Liver (tissue), 9 donors: Measurements from ENCODE around the gene EPB41L4B. TPM values are rescaled to one million over a fixed set of nuclear protein-coding genes. Genes with fewer than 3 reads are reported as not detected.

Experiments used
- DNase-seq: peaks from one replicate; pipeline ENCODE4 v3.0.0-alpha.2; 2017; ENCODE audit warnings: low spot score
- H3K27ac ChIP-seq, 2 donors: one replicate each; pipeline ENCODE4 v1.7.0; 2013; ENCODE audit warnings: inconsistent platforms in 2 of 2, low read length in 2 of 2, control low read depth in 1 of 2, low read depth in 1 of 2, mild to moderate bottlenecking in 1 of 2
- H3K27me3 ChIP-seq, 4 donors: one replicate each; pipeline versions ENCODE4 v1.6.1 to v1.7.0; 2013; ENCODE audit warnings: low read length in 3 of 4, inconsistent platforms in 1 of 4, mild to moderate bottlenecking in 1 of 4, moderate library complexity in 1 of 4; ENCODE audit not compliant: control insufficient read depth in 4 of 4, insufficient read depth in 4 of 4
- H3K36me3 ChIP-seq, 4 donors: one replicate each; pipeline versions ENCODE4 v1.6.1 to v1.7.0; 2013; ENCODE audit warnings: low read length in 3 of 4, mild to moderate bottlenecking in 3 of 4, low read depth in 1 of 4, moderate library complexity in 1 of 4; ENCODE audit not compliant: control insufficient read depth in 4 of 4, insufficient read depth in 3 of 4
- H3K4me1 ChIP-seq, 4 donors: one replicate each; pipeline versions ENCODE4 v1.6.1 to v1.7.0; 2013; ENCODE audit warnings: low read length in 3 of 4, mild to moderate bottlenecking in 3 of 4, moderate library complexity in 1 of 4; ENCODE audit not compliant: control insufficient read depth in 4 of 4, insufficient read depth in 4 of 4
- H3K4me3 ChIP-seq, 3 donors: one replicate each; pipeline versions ENCODE4 v1.6.1 to v1.7.0; 2013; ENCODE audit warnings: low read length in 3 of 3, control low read depth in 1 of 3, low read depth in 1 of 3, mild to moderate bottlenecking in 1 of 3
- H3K9ac ChIP-seq, 2 donors: one replicate each; pipeline ENCODE4 v1.7.0; 2013; ENCODE audit warnings: low read length in 2 of 2, mild to moderate bottlenecking in 2 of 2, moderate library complexity in 2 of 2, control low read depth in 1 of 2, low read depth in 1 of 2
- H3K9me3 ChIP-seq, 4 donors: one replicate each; pipeline versions ENCODE4 v1.6.1 to v1.7.0; 2013; ENCODE audit warnings: low read length in 3 of 4; ENCODE audit not compliant: control insufficient read depth in 4 of 4
- FOXA1 ChIP-seq: IDR thresholded peaks from 2 replicates; pipeline ENCODE4 v1.6.1; 2016; ENCODE audit warnings: antibody characterized with exemption
- FOXA2 ChIP-seq: IDR thresholded peaks from 2 replicates; pipeline ENCODE4 v1.6.1; 2016; ENCODE audit warnings: antibody characterized with exemption
- GABPA ChIP-seq, 2 donors: IDR thresholded peaks in 1 of 2; conservative IDR thresholded peaks in 1 of 2; 2 replicates each; pipeline ENCODE4 v1.6.1; 2016; ENCODE audit warnings: antibody characterized with exemption in 2 of 2, mild to moderate bottlenecking in 1 of 2, moderate library complexity in 1 of 2
- HNF4A ChIP-seq, 2 donors: conservative IDR thresholded peaks; 2 replicates each; pipeline ENCODE4 v1.6.1; 2016; ENCODE audit warnings: antibody characterized with exemption in 2 of 2, mild to moderate bottlenecking in 2 of 2
- HNF4G ChIP-seq: IDR thresholded peaks from 2 replicates; pipeline ENCODE4 v1.6.1; 2016; ENCODE audit warnings: antibody characterized with exemption
- JUND ChIP-seq, 2 donors: IDR thresholded peaks; 2 replicates each; pipeline ENCODE4 v1.6.1; 2016; ENCODE audit warnings: antibody characterized with exemption in 2 of 2
- MAX ChIP-seq: IDR thresholded peaks from 2 replicates; pipeline ENCODE4 v1.6.1; 2016; ENCODE audit warnings: antibody characterized with exemption
- NR2F2 ChIP-seq: IDR thresholded peaks from 2 replicates; pipeline ENCODE4 v1.6.1; 2016; ENCODE audit warnings: antibody characterized with exemption
- RAD21 ChIP-seq, 2 donors: IDR thresholded peaks; 2 replicates each; pipeline ENCODE4 v1.6.1; 2016; ENCODE audit warnings: antibody characterized with exemption in 2 of 2, mild to moderate bottlenecking in 2 of 2
- RXRA ChIP-seq, 2 donors: IDR thresholded peaks; 2 replicates each; pipeline ENCODE4 v1.6.1; 2017 to 2018; ENCODE audit warnings: antibody characterized with exemption in 2 of 2, mild to moderate bottlenecking in 1 of 2
- TAF1 ChIP-seq: conservative IDR thresholded peaks from 2 replicates; pipeline ENCODE4 v1.6.1; 2016; ENCODE audit warnings: antibody characterized with exemption, mild to moderate bottlenecking
- YY1 ChIP-seq: IDR thresholded peaks from 2 replicates; pipeline ENCODE4 v1.6.1; 2016; ENCODE audit warnings: antibody characterized with exemption, mild to moderate bottlenecking
- ZBTB33 ChIP-seq: IDR thresholded peaks from 2 replicates; pipeline ENCODE4 v1.6.1; 2016; ENCODE audit warnings: antibody characterized with exemption
- WGBS: extraction: QIAGEN DNeasy Blood & Tissue Kit; methylation state at CpG from one replicate; pipeline ENCODE4 v1.1.7; 2013; 5-methylcytosine and 5-hydroxymethylcytosine counted together
- polyA plus RNA-seq, 2 donors: library from polyadenylated mRNA; stranded (reverse) in 1 of 2; unstranded in 1 of 2; fragments of 200-250 nt in 1 of 2; fragments of >200 nt in 1 of 2; fragmentation: Nextera tagmentation in 1 of 2; extraction: Ambion mirVana in 1 of 2; gene quantifications; one replicate each; pipeline versions ENCODE4 v1.2.1 to v1.2.3, GENCODE V29; 2013 to 2015
- total RNA-seq, 2 donors: library from RNA; depleted of rRNA; stranded (reverse); fragments of >200 nt; gene quantifications; one replicate each; pipeline ENCODE4 v1.2.3, GENCODE V29; 2014
- TF ChIP-seq, protein P1 (sequence below): IDR thresholded peaks from 2 replicates; pipeline ENCODE4 v1.6.1; 2016; ENCODE audit warnings: antibody characterized with exemption, mild to moderate bottlenecking
- TF ChIP-seq, protein P2 (sequence below): fragments of 150-350 bp; IDR thresholded peaks from 2 replicates; pipeline ENCODE4 v1.5.1; 2017; ENCODE audit warnings: improper control_type of control experiment, low read depth, low read length; ENCODE audit not compliant: missing input control
- donor health status: healthy.
- donor health status: healthy.
- donor health status: healthy.
- donor health status: healthy.
- donor health status: healthy.

Gene EPB41L4B
- total and polyA plus RNA-seq, 4 donors, result 9.9 to 42.6 (median 23.9) TPM

- Histone ChIP-seq H3K27ac (no peak overlapping the region), H3K9ac (no peak overlapping the region), H3K4me3 (no peak overlapping the region), H3K27me3 (no peaks in the 10 kb centered on the region), H3K36me3 (peaks cover 3 to 21% (median 8%) of the 10 kb centered on the region in 4 donors), H3K9me3 (no peaks in the 10 kb centered on the region), H3K4me1 (peaks cover 3 to 16% (median 8%) of the 10 kb centered on the region in 4 donors)
- no peak for TF ChIP-seq MAX
- TF ChIP-seq TAF1, result no peak
- TF ChIP-seq RXRA (IDR thresholded peaks at IDR 0.05), result no peak
- TF ChIP-seq JUND (IDR thresholded peaks at IDR 0.05), result no peak
- no peak for TF ChIP-seq HNF4G
- WGBS, result 61% methylated on average over 3 of the region's 3 CpGs
- no peak for DNase-seq
These were observed 79.7 kb downstream of the EPB41L4B start for GRCh38 chr9:109241207-109241606.

DNA sequence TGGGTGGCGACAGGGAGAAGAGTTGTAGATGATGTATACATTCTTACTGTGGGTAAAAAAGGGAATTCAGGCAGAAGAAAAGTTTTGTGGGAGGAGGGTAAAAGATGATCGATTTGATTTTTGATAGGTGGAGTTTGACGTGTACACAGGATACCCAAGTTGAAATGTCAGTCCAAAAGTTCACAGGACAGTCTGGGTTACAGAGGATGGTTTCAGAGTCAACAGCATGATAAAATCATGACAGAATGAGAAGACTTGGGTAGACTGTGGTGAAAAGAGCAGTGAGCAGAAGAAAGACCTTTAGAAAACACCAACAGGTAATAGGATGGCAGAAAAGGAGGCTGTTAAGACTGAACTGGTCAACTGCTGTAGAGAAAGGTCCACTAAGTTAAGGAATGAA lies 81.6 kb downstream of the EPB41L4B start:
- no peak for TF ChIP-seq YY1
- TF ChIP-seq, protein P1, sequence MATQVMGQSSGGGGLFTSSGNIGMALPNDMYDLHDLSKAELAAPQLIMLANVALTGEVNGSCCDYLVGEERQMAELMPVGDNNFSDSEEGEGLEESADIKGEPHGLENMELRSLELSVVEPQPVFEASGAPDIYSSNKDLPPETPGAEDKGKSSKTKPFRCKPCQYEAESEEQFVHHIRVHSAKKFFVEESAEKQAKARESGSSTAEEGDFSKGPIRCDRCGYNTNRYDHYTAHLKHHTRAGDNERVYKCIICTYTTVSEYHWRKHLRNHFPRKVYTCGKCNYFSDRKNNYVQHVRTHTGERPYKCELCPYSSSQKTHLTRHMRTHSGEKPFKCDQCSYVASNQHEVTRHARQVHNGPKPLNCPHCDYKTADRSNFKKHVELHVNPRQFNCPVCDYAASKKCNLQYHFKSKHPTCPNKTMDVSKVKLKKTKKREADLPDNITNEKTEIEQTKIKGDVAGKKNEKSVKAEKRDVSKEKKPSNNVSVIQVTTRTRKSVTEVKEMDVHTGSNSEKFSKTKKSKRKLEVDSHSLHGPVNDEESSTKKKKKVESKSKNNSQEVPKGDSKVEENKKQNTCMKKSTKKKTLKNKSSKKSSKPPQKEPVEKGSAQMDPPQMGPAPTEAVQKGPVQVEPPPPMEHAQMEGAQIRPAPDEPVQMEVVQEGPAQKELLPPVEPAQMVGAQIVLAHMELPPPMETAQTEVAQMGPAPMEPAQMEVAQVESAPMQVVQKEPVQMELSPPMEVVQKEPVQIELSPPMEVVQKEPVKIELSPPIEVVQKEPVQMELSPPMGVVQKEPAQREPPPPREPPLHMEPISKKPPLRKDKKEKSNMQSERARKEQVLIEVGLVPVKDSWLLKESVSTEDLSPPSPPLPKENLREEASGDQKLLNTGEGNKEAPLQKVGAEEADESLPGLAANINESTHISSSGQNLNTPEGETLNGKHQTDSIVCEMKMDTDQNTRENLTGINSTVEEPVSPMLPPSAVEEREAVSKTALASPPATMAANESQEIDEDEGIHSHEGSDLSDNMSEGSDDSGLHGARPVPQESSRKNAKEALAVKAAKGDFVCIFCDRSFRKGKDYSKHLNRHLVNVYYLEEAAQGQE, result no peak
- no peak for TF ChIP-seq HNF4G
- no peak for TF ChIP-seq NR2F2
- no peak for TF ChIP-seq ZBTB33
- no peak for TF ChIP-seq RAD21 (IDR thresholded peaks at IDR 0.05)
- TF ChIP-seq HNF4A (conservative IDR thresholded peaks at IDR 0.05), result peak; percentile 45 to 60
- no peak for TF ChIP-seq FOXA1
- TF ChIP-seq, protein P2, sequence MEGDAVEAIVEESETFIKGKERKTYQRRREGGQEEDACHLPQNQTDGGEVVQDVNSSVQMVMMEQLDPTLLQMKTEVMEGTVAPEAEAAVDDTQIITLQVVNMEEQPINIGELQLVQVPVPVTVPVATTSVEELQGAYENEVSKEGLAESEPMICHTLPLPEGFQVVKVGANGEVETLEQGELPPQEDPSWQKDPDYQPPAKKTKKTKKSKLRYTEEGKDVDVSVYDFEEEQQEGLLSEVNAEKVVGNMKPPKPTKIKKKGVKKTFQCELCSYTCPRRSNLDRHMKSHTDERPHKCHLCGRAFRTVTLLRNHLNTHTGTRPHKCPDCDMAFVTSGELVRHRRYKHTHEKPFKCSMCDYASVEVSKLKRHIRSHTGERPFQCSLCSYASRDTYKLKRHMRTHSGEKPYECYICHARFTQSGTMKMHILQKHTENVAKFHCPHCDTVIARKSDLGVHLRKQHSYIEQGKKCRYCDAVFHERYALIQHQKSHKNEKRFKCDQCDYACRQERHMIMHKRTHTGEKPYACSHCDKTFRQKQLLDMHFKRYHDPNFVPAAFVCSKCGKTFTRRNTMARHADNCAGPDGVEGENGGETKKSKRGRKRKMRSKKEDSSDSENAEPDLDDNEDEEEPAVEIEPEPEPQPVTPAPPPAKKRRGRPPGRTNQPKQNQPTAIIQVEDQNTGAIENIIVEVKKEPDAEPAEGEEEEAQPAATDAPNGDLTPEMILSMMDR, result no peak
- TF ChIP-seq FOXA2, result peak; percentile 10
- TF ChIP-seq TAF1, result no peak
- no peak for TF ChIP-seq MAX
- peak in 1 of 2 donors; percentile 24 for TF ChIP-seq RXRA (IDR thresholded peaks at IDR 0.05)
- TF ChIP-seq GABPA (IDR thresholded peaks at IDR 0.05 in 1 of 2, conservative IDR thresholded peaks at IDR 0.05 in 1 of 2), result no peak
- TF ChIP-seq JUND (IDR thresholded peaks at IDR 0.05), result no peak

More for the DNA sequence above, 81.6 kb downstream of the EPB41L4B start:
- H3K27me3 ChIP-seq, result no peaks in the 10 kb centered on the region
- H3K4me3 ChIP-seq, result no peak overlapping the region
- peaks cover 0 to 5% (median 1%) of the 10 kb centered on the region in 4 donors for H3K4me1 ChIP-seq
- H3K27ac ChIP-seq, result no peak overlapping the region
- no peaks in the 10 kb centered on the region for H3K9me3 ChIP-seq
- DNase-seq, result no peak
- H3K36me3 ChIP-seq, result peaks cover 3 to 21% (median 8%) of the 10 kb centered on the region in 4 donors
- 68% methylated on average over 3 of the region's 3 CpGs for WGBS
- no peak overlapping the region for H3K9ac ChIP-seq
